Naive thymus-derived CD4-positive, alpha-beta T cell (primary cell): ENCODE results near the gene ZNF398. TPM values are rescaled to one million over a fixed set of nuclear protein-coding genes. Genes with fewer than 3 reads are reported as not detected.

Source experiments
- ATAC-seq: fragments of 150-1000 bp; cut with Tn5 transposase; 2 replicates; pipeline ENCODE4 v1.10.0; 2021; ENCODE audit warnings: mild to moderate bottlenecking, moderate library complexity
- CTCF ChIA-PET: fragments of 350-600 bp; sonication (Branson Sonifier 250); formaldehyde crosslinking; loops from one replicate; lab custom pipeline; 2021; ENCODE audit warnings: antibody characterized with exemption; lab: Charles Lee
- POLR2A ChIA-PET: fragments of 350-600 bp; sonication (Branson Sonifier 250); formaldehyde crosslinking; loops from one replicate; lab custom pipeline; 2021; ENCODE audit warnings: antibody characterized with exemption, inconsistent platforms; lab: Charles Lee
- DNase-seq, 9 donors: peaks; one replicate each; pipeline versions ENCODE4 v3.0.0 to v3.0.0-alpha.2; 2020 to 2022; ENCODE audit warnings: mixed read lengths in 1 of 9
- H3K27ac ChIP-seq: one replicate; pipeline ENCODE4 v1.7.0; 2013; ENCODE audit warnings: mild to moderate bottlenecking, low read depth, low read length, moderate library complexity
- H3K27me3 ChIP-seq, 2 donors: one replicate each; pipeline ENCODE4 v1.7.0; 2013; ENCODE audit warnings: low read length in 2 of 2, mild to moderate bottlenecking in 2 of 2, moderate library complexity in 2 of 2; ENCODE audit not compliant: control insufficient read depth in 2 of 2, insufficient read depth in 2 of 2
- H3K36me3 ChIP-seq, 3 experiments: 1 replicate in 2 of 3; 2 replicates in 1 of 3; pipeline ENCODE4 v1.7.0; 2013; ENCODE audit warnings: low read length in 3 of 3, mild to moderate bottlenecking in 3 of 3, moderate library complexity in 1 of 3; ENCODE audit not compliant: insufficient read depth in 3 of 3, control insufficient read depth in 2 of 3
- H3K4me1 ChIP-seq, 2 donors: one replicate each; pipeline ENCODE4 v1.7.0; 2013; ENCODE audit warnings: low read length in 2 of 2, mild to moderate bottlenecking in 2 of 2, moderate library complexity in 1 of 2; ENCODE audit not compliant: control insufficient read depth in 2 of 2, insufficient read depth in 2 of 2
- H3K4me3 ChIP-seq: 2 replicates; pipeline ENCODE4 v1.7.0; 2013; ENCODE audit warnings: mild to moderate bottlenecking, low read length
- H3K9me3 ChIP-seq, 3 experiments: 1 replicate in 2 of 3; 2 replicates in 1 of 3; pipeline ENCODE4 v1.7.0; 2013; ENCODE audit warnings: low read length in 3 of 3; ENCODE audit not compliant: control insufficient read depth in 2 of 3
- H3K27ac Mint-ChIP-seq, 9 donors: one replicate each; pipeline ENCODE4 v1.8.0; 2020 to 2022; ENCODE audit warnings: mixed read lengths in 9 of 9, mild to moderate bottlenecking in 8 of 9, moderate library complexity in 5 of 9, inconsistent platforms in 2 of 9
- H3K27me3 Mint-ChIP-seq, 5 donors: one replicate each; pipeline ENCODE4 v1.8.0; 2021 to 2022; ENCODE audit warnings: mixed read lengths in 5 of 5, mild to moderate bottlenecking in 1 of 5
- H3K36me3 Mint-ChIP-seq, 5 donors: one replicate each; pipeline ENCODE4 v1.8.0; 2020 to 2022; ENCODE audit warnings: mixed read lengths in 5 of 5, mild to moderate bottlenecking in 3 of 5, inconsistent platforms in 1 of 5
- H3K4me1 Mint-ChIP-seq, 7 donors: one replicate each; pipeline ENCODE4 v1.8.0; 2020 to 2022; ENCODE audit warnings: mixed read lengths in 7 of 7, mild to moderate bottlenecking in 3 of 7, inconsistent platforms in 1 of 7
- H3K4me3 Mint-ChIP-seq, 10 donors: one replicate each; pipeline ENCODE4 v1.8.0; 2020 to 2022; ENCODE audit warnings: mild to moderate bottlenecking in 10 of 10, mixed read lengths in 10 of 10, moderate library complexity in 6 of 10, inconsistent platforms in 2 of 10
- H3K9me3 Mint-ChIP-seq, 11 donors: one replicate each; pipeline ENCODE4 v1.8.0; 2020 to 2022; ENCODE audit warnings: mixed read lengths in 11 of 11, mild to moderate bottlenecking in 4 of 11, inconsistent platforms in 1 of 11, moderate library complexity in 1 of 11
- intact Hi-C, 2 donors: fragments of 100-400 bp; cut with micrococcal nuclease; formaldehyde crosslinking; loops; one replicate each; pipeline ENCODE4 v1.15.1; 2023
- polyA plus RNA-seq, 2 donors: library from polyadenylated mRNA; unstranded; fragments of 300-500 nt; fragmentation: Illumina TruSeq; gene quantifications; one replicate each; pipeline ENCODE4 v1.2.3, GENCODE V29; 2021
- total RNA-seq, 6 experiments: library from RNA in 5 of 6; stranded (reverse) in 5 of 6; gene quantifications; 1 replicate in 5 of 6; 2 replicates in 1 of 6; pipeline ENCODE4 v1.2.3 and lab custom pipeline; 2021 to 2026

Gene ZNF398
- total and polyA plus RNA-seq, 7 experiments from 2014 or later = 9.7 to 27.9 (median 16.9) TPM

- ATAC-seq (no peak), DNase-seq (no peak)
- Histone ChIP-seq H3K36me3 (peaks cover 0 to 11% (median 0%) of the 10 kb centered on the region in 3 experiments), H3K27me3 (no peaks in the 10 kb centered on the region), H3K9me3 (no peaks in the 10 kb centered on the region), H3K4me1 (no peaks in the 10 kb centered on the region), H3K27ac (no peak overlapping the region), H3K4me3 (no peak overlapping the region)
- Mint-ChIP-seq H3K4me1 (peaks cover 0 to 3% (median 0%) of the 10 kb centered on the region in 7 donors), H3K9me3 (peaks cover 0 to 3% (median 0%) of the 10 kb centered on the region in 11 donors), H3K36me3 (peaks cover 0 to 16% (median 10%) of the 10 kb centered on the region in 5 donors), H3K27me3 (peaks cover 5 to 15% (median 7%) of the 10 kb centered on the region in 5 donors), H3K27ac (no peak overlapping the region), H3K4me3 (no peak overlapping the region)
- intact Hi-C loops = no loop called here
- CTCF ChIA-PET = no interaction called here
- POLR2A ChIA-PET = no interaction called here
These were observed 82.3 kb downstream of the ZNF398 start for GRCh38 chr7:149229526-149229925.

GRCh38 chr7:149232362-149232761 is 85.1 kb downstream of the ZNF398 start:
- CTCF ChIA-PET = interaction anchor here (0.6 to 1.2 kb wide), 2 partner anchors 11 to 191 kb away, joined by 3 to 4 read pairs; no protein-coding TSS in a partner anchor

More at GRCh38 chr7:149232362-149232761, 85.1 kb downstream of the ZNF398 start:
- no peaks in the 10 kb centered on the region for H3K27me3 ChIP-seq
- no peak overlapping the region for H3K4me3 Mint-ChIP-seq
- H3K4me1 ChIP-seq = no peaks in the 10 kb centered on the region
- no peaks in the 10 kb centered on the region for H3K9me3 Mint-ChIP-seq
- no peak overlapping the region for H3K4me3 ChIP-seq
- no peak overlapping the region for H3K27ac Mint-ChIP-seq
- ATAC-seq (no peak), DNase-seq (no peak)
- POLR2A ChIA-PET = no interaction called here
- H3K27ac ChIP-seq = no peak overlapping the region
- peaks cover 0 to 3% (median 0%) of the 10 kb centered on the region in 7 donors for H3K4me1 Mint-ChIP-seq
- intact Hi-C loops = no loop called here
- H3K36me3 Mint-ChIP-seq = no peaks in the 10 kb centered on the region
- H3K36me3 ChIP-seq = no peaks in the 10 kb centered on the region
- no peaks in the 10 kb centered on the region for H3K9me3 ChIP-seq
- peaks cover 5 to 19% (median 7%) of the 10 kb centered on the region in 5 donors for H3K27me3 Mint-ChIP-seq

Other genes with a start within 250 kb of the ZNF398 start
- gene PDIA4, start 118.9 kb upstream of the ZNF398 start, total RNA-seq = 100 to 1,000 TPM in 1 of 5 experiments, 10 to 100 TPM in 4; 38.2 to 157 (median 73.7) TPM
- 100 to 1,000 TPM in 1 of 2 donors, 10 to 100 TPM in 1; 83.2 to 112 TPM for gene PDIA4, start 118.9 kb upstream of the ZNF398 start, polyA plus RNA-seq
- gene ZNF786, start 56.7 kb upstream of the ZNF398 start, total RNA-seq = 10 to 100 TPM in 3 of 5 experiments, 1 to 10 TPM in 2; 5.4 to 22.0 (median 10.0) TPM
- 10 to 100 TPM in 1 of 2 donors, 1 to 10 TPM in 1; 5.4 to 27.6 TPM for gene ZNF786, start 56.7 kb upstream of the ZNF398 start, polyA plus RNA-seq
- 1 to 10 TPM in 3 of 5 experiments, under 1 TPM in 2; 0.61 to 4.9 (median 1.0) TPM for gene ZNF425, start 21.1 kb upstream of the ZNF398 start, total RNA-seq
- 1 to 10 TPM in 1 of 2 donors, under 1 TPM in 1; 0.26 to 2.2 TPM for gene ZNF425, start 21.1 kb upstream of the ZNF398 start, polyA plus RNA-seq
- 10 to 100 TPM; 12.1 to 36.7 (median 15.1) TPM for gene ZNF282, start 48.1 kb downstream of the ZNF398 start, total RNA-seq
- gene ZNF282, start 48.1 kb downstream of the ZNF398 start, polyA plus RNA-seq = 1 to 10 TPM in 1 of 2 donors, under 1 TPM in 1; 0.83 to 1.1 TPM
- gene ZNF212, start 92.2 kb downstream of the ZNF398 start, total RNA-seq = 10 to 100 TPM; 10.4 to 20.6 (median 13.3) TPM
- 10 to 100 TPM in 1 of 2 donors, 1 to 10 TPM in 1; 5.9 to 11.4 TPM for gene ZNF212, start 92.2 kb downstream of the ZNF398 start, polyA plus RNA-seq
- 10 to 100 TPM; 23.3 to 49.2 (median 36.0) TPM for gene ZNF783, start 114.7 kb downstream of the ZNF398 start, total RNA-seq
- gene ZNF783, start 114.7 kb downstream of the ZNF398 start, polyA plus RNA-seq = 1 to 10 TPM; 6.2 to 9.7 TPM